Suprapubic skin (tissue), 4 donors: ENCODE results near the gene LUC7L.

Source experiments
- POLR2A ChIP-seq, 2 donors: fragments of 450-650 bp; IDR thresholded peaks; one replicate each; pipeline ENCODE4 v1.6.1; 2017; ENCODE audit warnings: antibody characterized with exemption in 2 of 2, mild to moderate bottlenecking in 2 of 2, moderate library complexity in 2 of 2
- POLR2AphosphoS5 ChIP-seq, 3 donors: sonication (generic); formaldehyde crosslinking; IDR thresholded peaks; one replicate each; pipeline ENCODE4 v1.6.1; 2017; ENCODE audit warnings: antibody characterized with exemption in 3 of 3
- TF ChIP-seq, protein P1 (sequence below), 2 donors: fragments of 200-600 bp in 1 of 2; fragments of 450-650 bp in 1 of 2; sonication (generic) in 1 of 2; IDR thresholded peaks; one replicate each; pipeline ENCODE4 v1.5.1; 2016 to 2019; ENCODE audit warnings: antibody characterized with exemption in 2 of 2, mild to moderate bottlenecking in 1 of 2, moderate library complexity in 1 of 2

DNA sequence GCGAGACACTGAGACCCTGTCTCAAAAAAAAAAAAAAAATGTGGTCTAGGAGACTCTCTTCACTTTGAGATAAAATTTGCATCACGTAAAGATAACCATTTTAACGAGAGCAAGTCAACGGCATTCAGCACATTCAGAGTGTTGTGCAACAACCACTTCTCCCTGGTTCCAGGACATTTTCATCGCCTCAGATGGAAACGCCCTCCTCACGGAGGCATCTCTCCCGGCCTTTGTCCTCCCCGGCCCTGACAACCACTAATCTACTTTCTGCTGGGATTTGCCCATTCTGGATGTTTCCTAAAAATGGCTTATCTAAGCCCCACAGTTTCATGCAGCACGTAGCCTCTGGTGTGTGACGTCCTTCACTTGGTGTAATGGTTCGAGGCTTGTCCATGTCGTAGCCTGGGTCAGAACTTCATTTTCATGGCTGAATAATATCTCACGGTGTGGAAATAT lies 84.4 kb downstream of the LUC7L start:
- TF ChIP-seq, protein P1, sequence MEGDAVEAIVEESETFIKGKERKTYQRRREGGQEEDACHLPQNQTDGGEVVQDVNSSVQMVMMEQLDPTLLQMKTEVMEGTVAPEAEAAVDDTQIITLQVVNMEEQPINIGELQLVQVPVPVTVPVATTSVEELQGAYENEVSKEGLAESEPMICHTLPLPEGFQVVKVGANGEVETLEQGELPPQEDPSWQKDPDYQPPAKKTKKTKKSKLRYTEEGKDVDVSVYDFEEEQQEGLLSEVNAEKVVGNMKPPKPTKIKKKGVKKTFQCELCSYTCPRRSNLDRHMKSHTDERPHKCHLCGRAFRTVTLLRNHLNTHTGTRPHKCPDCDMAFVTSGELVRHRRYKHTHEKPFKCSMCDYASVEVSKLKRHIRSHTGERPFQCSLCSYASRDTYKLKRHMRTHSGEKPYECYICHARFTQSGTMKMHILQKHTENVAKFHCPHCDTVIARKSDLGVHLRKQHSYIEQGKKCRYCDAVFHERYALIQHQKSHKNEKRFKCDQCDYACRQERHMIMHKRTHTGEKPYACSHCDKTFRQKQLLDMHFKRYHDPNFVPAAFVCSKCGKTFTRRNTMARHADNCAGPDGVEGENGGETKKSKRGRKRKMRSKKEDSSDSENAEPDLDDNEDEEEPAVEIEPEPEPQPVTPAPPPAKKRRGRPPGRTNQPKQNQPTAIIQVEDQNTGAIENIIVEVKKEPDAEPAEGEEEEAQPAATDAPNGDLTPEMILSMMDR (IDR thresholded peaks at IDR 0.05) = no peak
- TF ChIP-seq POLR2A (IDR thresholded peaks at IDR 0.05) (no peak), POLR2AphosphoS5 (IDR thresholded peaks at IDR 0.05) (no peak)
